ENCODE results near the gene ENTREP1. TPM values are rescaled to one million over a fixed set of nuclear protein-coding genes. Genes with fewer than 3 reads are reported as not detected.

The ENTREP1 gene
- total and polyA plus RNA-seq, 10 donors, result 0.61 to 2.6 (median 1.2) TPM

DNA sequence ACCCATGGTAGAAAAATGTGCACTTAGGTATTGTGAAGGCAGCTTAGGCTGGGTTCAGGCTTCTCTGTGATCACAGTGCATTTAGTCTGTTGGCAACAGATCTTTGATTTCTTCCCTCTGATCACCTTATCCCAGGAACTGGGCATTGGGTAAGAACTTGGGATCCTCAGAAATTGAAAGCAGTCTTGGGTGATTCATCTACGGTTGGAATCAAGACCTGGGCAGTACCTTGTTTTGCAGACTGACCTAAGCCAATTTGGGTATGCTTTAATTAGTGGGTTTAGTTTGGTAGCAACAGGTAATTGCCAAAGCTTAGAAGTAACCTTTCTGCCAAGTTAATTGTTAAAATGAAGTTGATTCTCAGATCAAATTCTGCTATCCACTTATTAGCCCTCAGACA is 17.8 kb downstream of the ENTREP1 start:
- WGBS, 5 donors, result 82 to 97% (median 93%) methylated on average over 1 of the region's 1 CpG
- Histone ChIP-seq H3K4me1 (no peaks in the 10 kb centered on the region), H3K9me3 (no peaks in the 10 kb centered on the region), H3K4me3 (no peak overlapping the region), H3K36me3 (no peaks in the 10 kb centered on the region), H3K27me3 (replicated peaks in 1 of 7) (no peaks in the 10 kb centered on the region), H3K27ac (no peak overlapping the region)
- DNase-seq, result no peak
- TF ChIP-seq POLR2A (IDR thresholded peaks at IDR 0.05) (no peak), POLR2AphosphoS5 (IDR thresholded peaks at IDR 0.05) (no peak)
- TF ChIP-seq, protein P1, sequence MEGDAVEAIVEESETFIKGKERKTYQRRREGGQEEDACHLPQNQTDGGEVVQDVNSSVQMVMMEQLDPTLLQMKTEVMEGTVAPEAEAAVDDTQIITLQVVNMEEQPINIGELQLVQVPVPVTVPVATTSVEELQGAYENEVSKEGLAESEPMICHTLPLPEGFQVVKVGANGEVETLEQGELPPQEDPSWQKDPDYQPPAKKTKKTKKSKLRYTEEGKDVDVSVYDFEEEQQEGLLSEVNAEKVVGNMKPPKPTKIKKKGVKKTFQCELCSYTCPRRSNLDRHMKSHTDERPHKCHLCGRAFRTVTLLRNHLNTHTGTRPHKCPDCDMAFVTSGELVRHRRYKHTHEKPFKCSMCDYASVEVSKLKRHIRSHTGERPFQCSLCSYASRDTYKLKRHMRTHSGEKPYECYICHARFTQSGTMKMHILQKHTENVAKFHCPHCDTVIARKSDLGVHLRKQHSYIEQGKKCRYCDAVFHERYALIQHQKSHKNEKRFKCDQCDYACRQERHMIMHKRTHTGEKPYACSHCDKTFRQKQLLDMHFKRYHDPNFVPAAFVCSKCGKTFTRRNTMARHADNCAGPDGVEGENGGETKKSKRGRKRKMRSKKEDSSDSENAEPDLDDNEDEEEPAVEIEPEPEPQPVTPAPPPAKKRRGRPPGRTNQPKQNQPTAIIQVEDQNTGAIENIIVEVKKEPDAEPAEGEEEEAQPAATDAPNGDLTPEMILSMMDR (IDR thresholded peaks at IDR 0.05 in 8 of 11, conservative IDR thresholded peaks at IDR 0.05 in 3 of 11), result no peak
- intact Hi-C loops (cut with DNase I; ENCODE audit: low total_unique reads), result no loop called here

GRCh38 chr9:69344459-69344858 is 19.4 kb downstream of the ENTREP1 start:
- Histone ChIP-seq H3K4me1 (no peaks in the 10 kb centered on the region), H3K9me3 (no peaks in the 10 kb centered on the region), H3K27me3 (replicated peaks in 1 of 7) (no peaks in the 10 kb centered on the region), H3K36me3 (no peaks in the 10 kb centered on the region), H3K27ac (no peak overlapping the region), H3K4me3 (no peak overlapping the region)
- DNase-seq, result no peak
- WGBS, 5 donors, result 77 to 92% (median 84%) methylated on average over 4 of the region's 4 CpGs
- TF ChIP-seq POLR2AphosphoS5 (IDR thresholded peaks at IDR 0.05) (no peak), POLR2A (IDR thresholded peaks at IDR 0.05) (no peak)
- TF ChIP-seq, protein P1 (IDR thresholded peaks at IDR 0.05 in 8 of 11, conservative IDR thresholded peaks at IDR 0.05 in 3 of 11), result no peak
- intact Hi-C loops (cut with DNase I; ENCODE audit: low total_unique reads), result no loop called here

GRCh38 chr9:69346596-69347390 is 21.8 kb downstream of the ENTREP1 start:
- no peaks in the 10 kb centered on the region for H3K4me1 ChIP-seq
- WGBS, 5 donors, result 82 to 91% (median 90%) methylated on average over 6 of the region's 6 CpGs
- TF ChIP-seq POLR2A (IDR thresholded peaks at IDR 0.05) (no peak), POLR2AphosphoS5 (IDR thresholded peaks at IDR 0.05) (no peak)
- TF ChIP-seq, protein P1 (IDR thresholded peaks at IDR 0.05 in 8 of 11, conservative IDR thresholded peaks at IDR 0.05 in 3 of 11), result no peak
- H3K9me3 ChIP-seq, result no peaks in the 10 kb centered on the region
- H3K27ac ChIP-seq, result no peak overlapping the region
- no peaks in the 10 kb centered on the region for H3K27me3 ChIP-seq (replicated peaks in 1 of 7)
- no peak for DNase-seq
- no peak overlapping the region for H3K4me3 ChIP-seq
- intact Hi-C loops (cut with DNase I; ENCODE audit: low total_unique reads), result no loop called here
- no peaks in the 10 kb centered on the region for H3K36me3 ChIP-seq

DNA sequence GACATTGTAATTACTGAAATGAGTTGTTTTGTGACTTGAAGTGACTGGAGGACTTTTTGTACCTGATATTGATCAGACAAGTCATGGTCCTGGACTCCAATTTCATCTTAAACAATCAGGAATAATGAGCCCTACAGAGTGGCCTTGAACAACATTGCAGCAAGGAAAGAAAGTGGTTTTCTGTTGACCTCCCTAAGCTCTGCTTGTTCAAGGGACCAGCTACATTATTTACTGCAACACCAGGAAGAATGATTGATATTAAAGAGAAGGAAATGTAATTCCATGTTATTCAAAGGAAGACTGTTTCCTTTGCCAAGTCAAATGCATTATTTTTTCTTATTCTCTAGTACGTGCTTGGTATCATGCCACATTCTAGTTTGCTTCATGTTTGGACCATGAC is 22.6 kb downstream of the ENTREP1 start:
- Histone ChIP-seq H3K9me3 (no peaks in the 10 kb centered on the region), H3K36me3 (no peaks in the 10 kb centered on the region), H3K4me1 (no peaks in the 10 kb centered on the region), H3K27ac (no peak overlapping the region), H3K4me3 (no peak overlapping the region), H3K27me3 (replicated peaks in 1 of 7) (no peaks in the 10 kb centered on the region)
- 47 to 76% (median 67%) methylated on average over 1 of the region's 1 CpG for WGBS, 5 donors
- intact Hi-C loops (cut with DNase I; ENCODE audit: low total_unique reads), result no loop called here
- TF ChIP-seq, protein P1 (IDR thresholded peaks at IDR 0.05 in 8 of 11, conservative IDR thresholded peaks at IDR 0.05 in 3 of 11), result no peak
- no peak for TF ChIP-seq POLR2A (IDR thresholded peaks at IDR 0.05)
- no peak for TF ChIP-seq POLR2AphosphoS5 (IDR thresholded peaks at IDR 0.05)
- DNase-seq, result no peak
